HG02884 (cell line): Measurements from ENCODE around the gene CES2.

Experiments used
- ATAC-seq: cut with Tn5 transposase; IDR thresholded peaks from one replicate; pipeline ENCODE4 v1.9.1; 2021; ENCODE audit warnings: mild to moderate bottlenecking, moderate library complexity; ENCODE audit not compliant: unreplicated experiment

Gene CES2

GRCh38 chr16:66902648-66903543, 32.4 kb upstream of the CES2 start:
- ATAC-seq, result no peak

- ATAC-seq, result no peak
Observed at GRCh38 chr16:66903544-66904427, 31.5 kb upstream of the CES2 start.

GRCh38 chr16:66904428-66904845, 30.9 kb upstream of the CES2 start:
- ATAC-seq, result no peak

GRCh38 chr16:66904846-66905632, 30.3 kb upstream of the CES2 start:
- no peak for ATAC-seq

GRCh38 chr16:66905633-66906539, 29.4 kb upstream of the CES2 start:
- ATAC-seq, result no peak

GRCh38 chr16:66906916-66907836, 28.1 kb upstream of the CES2 start:
- ATAC-seq, result no peak

- no peak for ATAC-seq
Observed at GRCh38 chr16:66908116-66908515, 27.2 kb upstream of the CES2 start.

- no peak for ATAC-seq
Observed at GRCh38 chr16:66908762-66909559, 26.4 kb upstream of the CES2 start.

GRCh38 chr16:66910175-66910940, 25.0 kb upstream of the CES2 start:
- no peak for ATAC-seq

- ATAC-seq, result no peak
Observed at GRCh38 chr16:66911112-66911511, 24.2 kb upstream of the CES2 start.

GRCh38 chr16:66911801-66912200, 23.5 kb upstream of the CES2 start:
- ATAC-seq, result no peak

- no peak for ATAC-seq
Observed at GRCh38 chr16:66913081-66913480, 22.2 kb upstream of the CES2 start.

GRCh38 chr16:66913711-66914110, 21.6 kb upstream of the CES2 start:
- ATAC-seq, result no peak

GRCh38 chr16:66914541-66914940, 20.8 kb upstream of the CES2 start:
- ATAC-seq, result no peak

GRCh38 chr16:66915041-66915440, 20.3 kb upstream of the CES2 start:
- ATAC-seq, result no peak

GRCh38 chr16:66916518-66916917, 18.8 kb upstream of the CES2 start:
- no peak for ATAC-seq

GRCh38 chr16:66917741-66918140, 17.6 kb upstream of the CES2 start:
- ATAC-seq, result no peak
